ENCODE results near the gene SLCO4A1.

SLCO4A1 gene

GRCh38 chr20:62638055-62638570, 4.2 kb upstream of the SLCO4A1 start:
- no peak for DNase-seq

- DNase-seq = no peak
Observed at GRCh38 chr20:62638679-62639406, 3.5 kb upstream of the SLCO4A1 start.

GRCh38 chr20:62639765-62640164, 2.5 kb upstream of the SLCO4A1 start:
- no peak for DNase-seq

- DNase-seq = no peak
Observed at GRCh38 chr20:62640870-62641269, 1.4 kb upstream of the SLCO4A1 start.

- DNase-seq = no peak
Observed at GRCh38 chr20:62641321-62642050, 817 bp upstream of the SLCO4A1 start.

GRCh38 chr20:62642666-62643520, 590 bp downstream of the SLCO4A1 start:
- peak in 1 of 2 donors; percentile 32 for DNase-seq

- no peak for DNase-seq
Observed at GRCh38 chr20:62643521-62644043, 1.3 kb downstream of the SLCO4A1 start.

- no peak for DNase-seq
Observed at GRCh38 chr20:62644044-62644795, 1.9 kb downstream of the SLCO4A1 start.

- DNase-seq = peak; percentile 23 to 29
Observed at GRCh38 chr20:62644802-62645496, 2.6 kb downstream of the SLCO4A1 start.

- DNase-seq = no peak
Observed at GRCh38 chr20:62645613-62646012, 3.3 kb downstream of the SLCO4A1 start.

- DNase-seq = no peak
Observed at GRCh38 chr20:62646851-62647520, 4.7 kb downstream of the SLCO4A1 start.

- DNase-seq = no peak
Observed at GRCh38 chr20:62647521-62648317, 5.4 kb downstream of the SLCO4A1 start.

- DNase-seq = no peak
Observed at GRCh38 chr20:62648318-62648995, 6.2 kb downstream of the SLCO4A1 start.

GRCh38 chr20:62649140-62649539, 6.8 kb downstream of the SLCO4A1 start:
- no peak for DNase-seq

- no peak for DNase-seq
Observed at GRCh38 chr20:62650551-62651284, 8.4 kb downstream of the SLCO4A1 start.

- DNase-seq = peak; percentile 48 to 55
Observed at GRCh38 chr20:62651285-62652021, 9.2 kb downstream of the SLCO4A1 start.

GRCh38 chr20:62652041-62652893, 10.0 kb downstream of the SLCO4A1 start:
- DNase-seq = peak; percentile 96 to 98
